Stimulated activated CD8-positive, alpha-beta memory T cell treated with anti-CD3 and anti-CD28 coated beads, Interleukin-12 subunit alpha, Interleukin-12 subunit beta, amount 100 ng/mL, for 24 hours (primary cell): ENCODE data around the gene MYT1.
"Not testable (repeated sequence)": the region's sequence is repeated elsewhere in the genome, so short reads cannot be mapped to it uniquely, and the experiment has no call there.

Experiments used
- DNase-seq: peaks from one replicate; pipeline ENCODE4 v3.0.0-alpha.2; 2020; ENCODE audit errors: extremely low read depth

Gene MYT1

DNA sequence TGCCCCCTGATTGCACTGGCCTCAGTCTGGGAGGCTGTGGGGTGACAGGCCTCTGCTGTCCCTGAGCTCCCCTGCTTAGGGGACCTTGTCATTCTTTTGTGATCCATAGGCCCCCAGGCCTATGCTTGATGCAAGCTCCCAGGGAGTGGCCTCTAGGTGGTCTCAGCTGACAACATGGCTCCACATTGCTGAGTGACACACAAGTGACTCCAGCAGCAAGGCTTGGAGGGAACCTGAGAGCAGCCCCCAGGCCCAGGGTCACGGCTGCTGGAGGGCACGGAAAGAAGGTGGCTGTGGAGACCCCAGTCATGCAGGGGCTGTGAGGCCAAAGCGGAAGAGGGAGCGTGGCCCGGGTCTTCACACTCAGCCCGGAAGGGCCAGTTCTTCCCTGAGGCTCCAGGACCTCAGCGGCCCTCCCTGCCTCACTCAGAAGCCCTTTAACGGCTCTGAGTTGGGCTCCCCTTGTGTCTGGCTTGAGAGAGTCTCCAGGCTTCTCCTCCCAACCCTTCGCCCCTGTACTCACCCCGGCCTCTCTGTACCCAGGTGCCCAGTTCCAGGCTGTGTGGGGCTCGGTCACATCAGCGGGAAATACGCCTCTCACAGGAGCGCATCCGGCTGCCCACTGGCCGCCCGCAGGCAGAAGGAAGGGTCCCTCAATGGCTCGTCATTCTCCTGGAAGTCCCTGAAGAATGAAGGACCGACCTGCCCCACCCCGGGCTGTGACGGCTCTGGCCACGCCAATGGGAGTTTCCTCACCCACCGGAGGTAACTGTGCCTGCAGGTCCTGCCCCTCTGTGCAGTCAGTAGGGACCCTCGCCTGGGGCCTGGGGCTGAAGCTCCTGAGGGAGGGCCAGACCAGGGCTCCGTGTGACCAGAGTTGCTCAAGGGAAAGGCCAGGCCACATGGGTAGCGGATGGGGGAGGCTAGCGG, 67.6 kb downstream of the MYT1 start:
- no peak for DNase-seq

DNA sequence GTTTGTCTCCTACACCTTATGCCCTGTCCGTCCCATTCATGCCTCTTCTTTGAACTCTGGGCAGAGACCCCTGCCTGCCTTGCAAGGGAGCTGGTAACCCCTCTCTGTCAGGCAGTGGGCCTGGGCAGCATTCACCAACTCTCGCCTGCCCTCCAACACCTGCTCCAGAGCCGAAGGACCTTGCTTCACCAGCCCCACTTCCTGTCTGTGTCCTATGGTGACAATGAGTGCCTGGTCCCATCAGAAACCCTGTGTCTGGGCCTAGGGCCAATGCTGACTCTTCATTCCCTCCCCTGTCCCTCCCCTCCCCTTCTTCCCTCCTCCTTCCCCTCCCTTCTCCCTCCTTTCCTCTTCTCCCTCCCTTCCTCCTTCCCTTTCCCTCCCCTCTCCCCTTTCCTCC, 68.5 kb downstream of the MYT1 start:
- no peak for DNase-seq

DNA sequence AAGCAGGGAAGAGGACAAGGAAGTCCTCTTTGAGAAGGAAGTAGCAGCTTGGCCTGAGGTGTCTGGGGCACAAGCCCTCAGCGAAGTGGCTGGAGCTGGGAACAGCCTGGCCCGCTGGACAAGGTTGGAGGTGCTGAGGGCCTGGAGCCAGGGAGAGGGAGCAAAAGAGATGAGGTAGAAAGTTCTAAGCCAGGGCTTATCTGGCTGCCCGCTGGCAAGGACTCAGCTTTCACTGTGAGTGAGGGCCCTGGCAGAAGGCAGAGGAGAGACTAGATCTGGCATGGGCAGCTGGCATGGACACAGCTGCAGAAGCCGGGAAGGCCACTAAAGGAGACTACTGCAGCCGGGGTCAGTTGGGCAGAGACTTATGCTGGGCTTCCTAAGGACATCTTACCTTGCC, 69.5 kb downstream of the MYT1 start:
- DNase-seq, result no peak

DNA sequence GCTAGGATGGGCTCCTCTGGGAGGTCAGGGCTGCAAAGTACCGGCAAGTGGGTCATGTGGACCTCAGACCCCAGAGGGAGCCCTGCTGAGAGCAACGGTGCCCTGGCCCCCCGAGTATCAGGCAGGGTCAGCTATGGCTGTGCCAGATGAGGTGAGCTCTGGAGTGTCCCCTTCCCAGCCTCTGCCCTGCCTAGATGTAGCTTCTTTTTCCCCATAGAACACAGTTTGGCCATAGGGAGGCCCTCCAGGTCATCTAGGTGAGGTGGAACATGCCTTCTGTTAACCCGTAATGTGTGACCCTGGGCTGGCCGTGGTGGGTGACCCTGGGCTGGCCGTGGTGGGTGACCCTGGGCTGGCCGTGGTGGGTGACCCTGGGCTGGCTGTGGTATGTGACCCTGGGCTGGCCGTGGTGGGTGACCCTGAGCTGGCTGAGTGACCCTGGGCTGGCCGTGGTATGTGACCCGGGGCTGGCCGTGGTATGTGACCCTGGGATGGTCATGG, 70.1 kb downstream of the MYT1 start:
- DNase-seq, result no peak

DNA sequence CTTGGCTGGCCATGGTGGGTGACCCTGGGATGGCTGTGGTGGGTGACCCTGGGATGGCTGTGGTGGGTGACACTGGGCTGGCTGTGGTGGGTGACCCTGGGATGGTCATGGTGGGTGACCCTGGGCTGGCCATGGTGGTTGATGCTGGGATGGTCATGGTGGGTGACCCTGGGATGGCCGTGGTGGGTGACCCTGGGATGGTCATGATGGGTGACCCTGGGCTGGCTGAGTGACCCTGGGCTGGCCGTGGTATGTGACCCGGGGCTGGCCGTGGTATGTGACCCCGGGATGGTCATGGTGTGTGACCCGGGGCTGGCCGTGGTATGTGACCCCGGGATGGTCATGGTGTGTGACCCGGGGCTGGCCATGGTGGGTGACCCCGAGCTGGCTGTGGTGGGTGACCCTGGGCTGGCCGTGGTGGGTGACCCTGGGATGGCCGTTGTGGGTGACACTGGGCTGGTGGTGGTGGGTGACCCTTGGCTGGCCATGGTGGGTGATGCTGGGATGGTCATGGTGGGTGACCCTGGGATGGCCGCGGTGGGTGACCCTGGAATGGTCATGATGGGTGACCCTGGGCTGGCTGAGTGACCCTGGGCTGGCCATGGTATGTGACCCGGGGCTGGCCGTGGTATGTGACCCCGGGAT, 70.8 kb downstream of the MYT1 start:
- not testable (repeated sequence) for DNase-seq

DNA sequence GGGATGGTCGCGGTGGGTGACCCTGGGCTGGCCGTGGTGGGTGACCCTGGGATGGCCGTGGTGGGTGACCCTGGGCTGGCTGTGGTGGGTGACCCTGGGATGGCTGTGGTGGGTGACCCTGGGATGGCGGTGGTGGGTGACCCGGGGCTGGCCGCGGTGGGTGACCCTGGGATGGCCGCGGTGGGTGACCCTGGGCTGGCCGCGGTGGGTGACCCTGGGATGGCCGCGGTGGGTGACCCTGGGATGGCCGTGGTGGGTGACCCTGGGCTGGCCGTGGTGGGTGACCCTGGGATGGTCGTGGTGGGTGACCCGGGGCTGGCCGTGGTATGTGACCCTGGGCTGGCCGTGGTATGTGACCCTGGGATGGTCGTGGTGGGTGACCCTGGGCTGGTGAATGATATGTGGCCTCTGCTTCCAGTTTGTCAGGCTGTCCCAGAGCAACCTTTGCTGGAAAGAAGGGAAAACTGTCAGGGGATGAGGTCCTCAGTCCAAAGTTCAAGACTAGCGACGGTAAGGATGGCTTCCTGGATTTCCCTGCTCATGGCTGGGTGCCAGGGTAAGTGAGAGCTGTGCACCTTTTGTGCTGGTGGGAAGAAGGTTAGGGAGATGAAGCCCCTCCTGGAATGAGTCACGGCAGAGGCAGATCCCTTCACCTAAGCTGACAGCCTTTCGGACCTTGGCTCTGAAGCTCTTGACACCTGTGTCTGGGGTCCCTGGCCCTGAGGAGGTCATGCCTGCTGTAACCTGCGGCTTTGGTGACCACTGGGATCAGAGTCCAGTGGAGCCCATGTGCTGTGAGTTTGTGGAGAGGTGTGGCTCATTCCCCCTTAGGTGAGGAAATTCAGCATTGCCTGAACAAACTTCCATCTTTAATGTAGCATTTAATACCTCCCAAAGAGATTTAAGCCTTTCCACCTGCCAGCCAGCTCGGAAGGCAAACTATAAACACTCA, 72.2 kb downstream of the MYT1 start:
- no peak for DNase-seq

DNA sequence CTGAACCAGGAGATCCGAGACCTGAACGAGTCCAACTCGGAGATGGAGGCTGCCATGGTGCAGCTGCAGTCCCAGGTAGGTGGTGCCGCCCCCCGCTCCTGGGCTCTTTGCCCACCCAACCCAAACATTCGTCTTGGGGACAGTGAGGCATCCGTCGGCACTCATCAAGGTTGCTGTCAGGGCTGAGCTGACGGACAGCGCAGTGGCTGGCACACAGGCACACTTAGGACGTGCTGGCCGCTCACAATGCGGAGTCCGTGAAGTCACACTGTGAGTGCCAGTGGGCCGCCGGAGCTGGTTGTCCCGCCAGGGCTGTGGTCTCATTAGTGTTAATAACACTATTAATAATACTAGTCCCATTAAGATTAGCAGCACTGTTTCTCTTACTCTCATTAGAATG, 73.1 kb downstream of the MYT1 start:
- no peak for DNase-seq

DNA sequence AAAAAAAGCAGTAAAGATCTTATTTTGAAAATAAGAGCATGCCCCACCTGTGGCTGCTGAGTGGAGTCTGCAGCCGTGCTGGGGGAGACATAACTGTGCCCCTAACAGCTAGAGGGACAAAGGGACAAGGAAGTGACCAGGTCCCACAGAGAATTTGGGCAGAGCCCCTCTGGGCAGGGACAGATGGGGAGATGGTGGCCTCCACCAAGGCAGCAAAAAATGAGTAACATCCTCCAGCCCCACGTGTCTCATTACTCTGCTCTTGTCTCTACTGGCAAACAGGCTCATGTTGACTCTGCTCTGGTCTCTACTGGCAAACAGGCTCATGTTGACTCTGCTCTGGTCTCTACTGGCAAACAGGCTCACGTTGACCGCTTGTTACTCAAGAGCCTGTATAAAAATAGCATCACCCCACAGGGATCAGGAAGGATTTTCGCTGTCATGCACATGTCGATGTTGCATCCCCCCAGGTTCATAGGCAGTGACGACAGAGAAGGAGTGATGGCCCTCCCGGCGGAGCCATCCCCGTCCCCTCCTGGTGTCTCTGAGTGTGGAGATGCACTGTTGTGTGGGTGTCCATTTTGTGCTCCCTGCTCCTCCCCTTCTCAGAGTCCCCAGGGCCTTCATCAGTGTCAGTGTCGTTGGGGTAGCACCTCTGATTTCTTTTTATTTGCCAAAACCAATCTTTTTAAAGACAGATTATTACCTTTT, 74.0 kb downstream of the MYT1 start:
- no peak for DNase-seq

DNA sequence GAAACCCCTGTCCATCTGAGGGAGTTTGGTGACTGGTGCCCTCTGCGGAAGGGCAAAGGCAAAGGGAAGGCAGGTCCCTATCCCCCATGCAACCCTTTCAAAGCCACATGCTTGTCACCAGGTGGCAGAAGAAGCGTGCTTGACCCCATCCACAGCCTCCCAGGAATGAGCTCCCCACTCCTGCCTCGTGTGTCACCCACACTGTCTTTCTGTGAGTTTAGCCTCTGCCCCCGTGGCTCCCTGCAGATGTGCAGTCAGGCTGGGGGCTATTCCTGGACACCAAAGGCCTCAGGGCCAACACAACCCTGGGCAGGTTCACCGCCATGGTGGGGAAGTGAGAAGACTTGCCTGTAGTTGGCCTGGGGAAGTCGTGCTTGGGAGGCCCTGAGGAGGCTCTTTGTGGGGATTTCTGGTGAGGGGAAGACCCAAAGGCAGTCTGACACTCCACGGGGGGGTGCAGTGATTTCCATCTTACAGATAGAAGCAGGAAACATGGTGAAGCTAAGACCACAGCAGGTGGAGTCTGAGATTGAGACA, 74.7 kb downstream of the MYT1 start:
- no peak for DNase-seq

DNA sequence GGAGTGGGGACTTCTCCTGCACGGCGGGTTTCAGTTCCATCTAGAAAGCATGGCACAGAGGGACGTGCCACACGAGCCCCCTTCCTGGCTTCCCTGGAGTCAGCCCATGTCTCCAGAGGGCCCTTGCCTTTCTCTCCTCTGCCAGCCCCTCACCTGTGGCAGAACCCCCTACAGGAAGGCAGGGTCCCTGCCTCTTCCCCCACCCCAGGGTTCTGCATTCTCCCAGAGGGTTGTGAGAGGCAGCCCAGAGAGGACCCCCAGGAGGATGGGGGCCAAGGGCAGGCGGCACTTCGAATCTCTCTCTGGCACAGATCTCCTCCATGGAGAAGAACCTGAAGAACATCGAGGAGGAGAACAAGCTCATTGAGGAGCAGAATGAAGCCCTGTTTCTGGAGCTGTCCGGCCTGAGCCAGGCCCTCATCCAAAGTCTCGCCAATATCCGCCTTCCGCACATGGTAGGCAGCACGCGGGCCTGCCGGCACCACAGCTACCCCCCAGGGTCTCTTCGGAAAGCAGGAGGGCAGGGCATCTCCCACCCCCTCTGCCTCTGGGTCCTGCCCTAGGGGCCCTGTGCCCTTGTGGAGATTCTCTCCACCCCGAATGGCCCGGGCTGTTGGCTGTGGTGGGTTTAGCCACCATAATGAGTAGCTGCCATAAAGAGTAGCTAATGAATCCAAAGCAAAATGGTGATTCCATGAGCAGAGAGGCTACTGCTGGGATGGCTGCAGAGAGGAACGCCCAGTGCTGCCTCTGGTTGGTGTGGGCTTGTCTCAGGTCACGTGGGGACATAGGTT, 75.4 kb downstream of the MYT1 start:
- no peak for DNase-seq

DNA sequence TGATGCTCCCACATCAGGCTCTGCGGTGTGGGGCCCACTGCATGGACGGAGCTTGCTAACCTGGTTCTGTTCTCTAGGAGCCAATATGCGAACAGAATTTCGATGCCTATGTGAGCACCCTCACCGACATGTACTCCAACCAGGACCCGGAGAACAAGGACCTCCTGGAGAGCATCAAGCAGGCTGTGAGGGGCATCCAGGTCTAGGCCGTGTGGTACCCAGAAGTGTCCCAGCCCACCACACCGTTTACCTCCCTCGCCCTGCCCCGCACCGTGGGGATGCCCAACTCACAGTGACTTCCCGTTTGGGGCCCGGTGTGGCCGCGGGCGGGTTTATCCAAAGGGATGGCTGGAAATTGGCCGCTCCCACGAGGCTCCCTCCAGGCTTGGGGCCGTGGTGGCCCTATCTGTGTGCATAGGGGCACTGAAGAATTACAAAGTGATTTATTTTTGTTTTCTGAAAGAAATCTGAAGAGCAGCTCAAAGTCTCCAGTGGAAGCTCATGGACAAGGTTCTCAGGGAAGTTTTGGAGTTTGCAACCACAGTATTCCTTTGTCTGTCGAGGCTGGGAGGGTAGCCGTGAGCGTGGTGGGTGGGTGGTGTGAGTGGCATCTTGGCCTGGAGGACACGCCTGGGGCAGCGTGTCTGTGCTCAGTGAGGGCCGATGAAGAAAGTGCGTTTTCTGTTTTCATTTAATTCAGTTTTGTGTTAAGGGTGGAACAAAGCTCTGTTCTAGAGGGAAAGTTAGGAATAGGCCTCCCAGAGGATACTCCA, 76.2 kb downstream of the MYT1 start:
- DNase-seq, result no peak

DNA sequence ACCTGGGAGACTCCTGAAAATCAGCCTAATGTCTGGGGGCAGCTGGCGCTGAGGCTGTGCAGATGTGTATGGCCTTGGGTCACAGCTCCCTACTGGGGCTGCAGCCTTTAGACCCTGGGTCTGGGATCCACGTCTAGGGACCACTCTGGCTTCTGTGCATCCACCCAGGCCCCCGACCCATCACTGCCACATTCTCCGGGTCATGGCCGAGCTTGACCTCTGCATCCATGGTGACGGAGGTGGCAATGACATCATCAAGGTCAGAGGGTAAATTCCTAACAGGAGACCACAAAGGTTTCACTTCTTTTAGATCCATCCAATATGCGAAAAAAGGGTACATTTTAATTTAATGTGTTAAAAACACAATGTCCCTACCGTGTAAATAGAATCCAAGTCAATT, 76.8 kb downstream of the MYT1 start:
- DNase-seq, result no peak

DNA sequence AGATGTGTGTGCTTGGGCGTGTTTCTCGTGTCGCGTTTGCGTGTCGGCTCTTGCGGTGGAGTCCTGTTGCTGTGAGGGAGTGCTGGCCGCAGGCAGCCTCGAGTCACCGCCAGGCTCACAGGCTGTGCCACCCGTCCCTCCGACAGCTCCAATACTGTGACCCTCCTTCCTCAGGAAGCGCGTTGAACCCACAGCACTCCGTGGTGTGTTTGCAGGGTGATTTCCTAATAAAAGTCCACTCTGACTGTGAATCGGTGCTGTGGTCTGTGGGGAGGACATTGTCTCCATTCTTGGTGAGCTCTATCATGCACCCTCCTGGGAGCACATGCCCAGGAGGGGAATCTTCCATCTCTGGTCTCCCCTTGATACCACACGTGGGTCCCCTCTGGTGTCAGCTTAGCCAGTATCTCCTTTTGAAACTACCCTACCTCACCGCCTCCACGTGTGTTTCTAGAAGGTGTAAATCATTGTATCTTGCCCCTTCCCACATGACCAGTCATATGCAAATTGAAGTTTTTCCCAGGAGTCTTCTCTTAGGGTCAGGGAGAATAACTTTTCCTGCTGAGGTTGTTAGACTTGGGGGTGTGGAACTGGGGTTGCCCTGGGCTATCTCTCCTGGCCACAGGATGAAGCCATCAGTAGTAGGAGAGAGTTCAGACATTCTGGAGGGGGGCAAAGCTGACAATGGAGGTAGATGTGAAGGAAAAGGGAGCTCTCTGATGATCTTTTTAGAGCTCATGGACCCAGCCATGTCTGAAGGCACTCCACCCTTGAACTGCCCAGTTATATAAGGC, 77.9 kb downstream of the MYT1 start:
- DNase-seq, result no peak

DNA sequence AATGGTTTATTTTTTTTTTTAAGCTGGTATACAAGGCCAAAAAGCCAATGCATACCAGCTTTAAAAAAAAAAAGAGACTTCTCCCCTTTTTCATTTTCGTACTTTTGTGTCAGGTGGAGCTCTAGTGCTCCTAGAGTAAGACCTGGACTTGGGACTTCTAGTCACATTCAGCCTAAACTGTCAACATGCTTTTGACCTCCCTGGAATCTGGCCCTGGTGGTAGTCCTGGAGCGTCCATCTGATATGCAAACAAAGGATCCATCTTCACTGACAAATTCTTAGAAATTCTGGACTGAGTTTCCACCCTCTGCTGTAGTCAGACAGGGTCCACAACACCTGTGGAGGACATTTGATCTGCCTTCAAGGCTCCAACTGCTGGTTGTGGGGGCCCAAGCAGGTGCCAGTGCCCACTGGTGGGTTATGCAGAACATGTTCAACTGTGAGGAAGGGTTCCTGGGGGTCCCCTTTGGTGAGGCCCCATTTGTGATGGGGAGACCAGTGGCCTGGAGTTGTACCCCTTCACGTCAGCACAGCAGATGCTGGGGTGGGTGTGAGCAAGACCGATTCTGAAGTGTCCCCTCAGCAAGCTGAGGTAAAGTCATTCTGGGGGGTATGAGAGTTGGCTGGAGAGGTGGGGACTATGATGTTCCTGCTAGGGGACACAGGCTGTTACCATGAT, 78.7 kb downstream of the MYT1 start:
- DNase-seq, result no peak

DNA sequence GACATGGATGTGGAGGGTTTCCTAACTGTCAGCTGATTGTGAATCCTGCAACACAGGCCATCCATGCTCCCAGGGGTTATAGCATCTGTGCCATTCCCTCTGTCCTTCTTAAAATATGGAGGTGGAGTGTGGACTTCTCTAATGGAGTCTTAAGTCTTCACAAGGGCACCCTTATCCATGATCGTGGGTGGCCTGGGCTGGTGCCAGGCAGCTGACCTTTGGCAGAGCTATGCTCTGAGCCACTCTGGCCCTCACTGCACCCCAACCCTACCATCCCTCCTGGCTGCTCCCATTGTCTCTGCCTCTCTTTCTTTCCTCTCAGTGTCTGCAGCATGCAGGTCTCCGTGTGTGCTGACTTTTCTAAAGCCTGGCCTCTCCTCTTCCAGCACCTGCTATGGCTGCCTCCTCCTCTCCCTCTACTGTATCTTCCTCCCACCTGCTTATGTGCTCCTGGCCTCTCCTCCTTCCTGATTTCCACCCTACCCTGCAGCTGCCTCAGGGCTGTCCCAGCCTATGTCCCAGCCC, 80.1 kb downstream of the MYT1 start:
- no peak for DNase-seq

DNA sequence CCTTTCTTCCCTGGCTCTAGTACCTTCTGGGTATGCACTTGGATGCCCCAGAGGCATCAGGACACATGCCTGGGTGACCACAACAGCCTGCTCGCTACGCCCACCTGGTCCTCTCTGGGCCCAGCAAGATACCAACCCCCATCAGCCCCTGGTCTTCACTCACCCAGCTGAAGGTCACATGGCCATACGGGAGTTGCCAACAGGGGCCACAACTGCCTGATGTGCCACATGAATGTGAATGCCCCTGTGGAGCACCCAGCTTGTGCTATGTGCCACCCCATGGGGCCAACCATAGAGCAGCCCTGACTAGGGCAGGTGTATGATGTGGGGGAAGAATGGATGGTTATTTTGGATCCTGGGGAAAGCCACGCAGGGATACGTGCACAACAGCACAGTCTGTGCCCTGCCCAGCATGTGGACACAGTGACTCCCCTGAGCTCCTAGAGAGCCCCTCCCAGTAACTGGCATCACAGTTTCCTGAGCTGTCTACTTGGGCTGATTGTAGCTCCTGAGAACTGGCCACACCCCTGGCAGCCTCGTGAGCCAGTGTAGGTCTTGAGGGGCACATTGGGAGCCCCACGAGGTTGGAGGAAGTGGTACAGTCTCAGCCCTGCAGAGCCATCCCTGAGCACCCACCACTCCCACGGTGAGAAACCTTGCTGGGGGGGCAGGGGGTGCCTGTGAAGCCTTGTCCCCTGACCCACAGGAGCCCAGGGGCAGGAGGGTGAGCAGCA, 80.8 kb downstream of the MYT1 start:
- no peak for DNase-seq
